HG03025 (cell line): ENCODE results near the gene DCHS1.

Source experiments
- ATAC-seq: cut with Tn5 transposase; IDR thresholded peaks from one replicate; pipeline ENCODE4 v1.9.1; 2021; ENCODE audit warnings: mild to moderate bottlenecking, moderate library complexity; ENCODE audit not compliant: unreplicated experiment, low FRiP score

DCHS1 gene

GRCh38 chr11:6628526-6628925 lies 27.1 kb downstream of the DCHS1 start:
- no peak for ATAC-seq

DNA sequence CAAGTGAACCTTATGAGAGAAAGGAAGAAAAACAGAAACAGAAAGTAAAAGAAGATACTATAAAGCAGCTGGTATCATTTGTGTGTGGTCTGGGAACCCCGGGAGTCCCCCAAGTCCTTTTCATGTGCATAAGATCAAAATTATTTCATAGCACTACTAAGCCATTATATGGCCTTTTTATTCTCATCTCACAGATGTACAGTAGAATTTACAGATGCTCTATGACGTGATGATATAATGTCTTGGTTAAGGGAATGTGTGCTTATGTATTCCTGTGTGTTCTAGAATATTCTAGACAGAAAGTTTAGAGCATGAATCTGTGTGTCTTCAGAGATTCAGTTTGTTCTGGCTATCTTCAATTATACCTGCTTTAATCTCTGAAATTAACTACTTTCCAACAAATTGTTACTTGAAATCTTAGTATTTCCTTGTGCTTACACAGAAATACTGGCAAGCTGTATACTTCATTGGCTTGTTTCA lies 27.8 kb downstream of the DCHS1 start:
- ATAC-seq, result no peak

- no peak for ATAC-seq
Measured at GRCh38 chr11:6626971-6627761, 28.4 kb downstream of the DCHS1 start.

DNA sequence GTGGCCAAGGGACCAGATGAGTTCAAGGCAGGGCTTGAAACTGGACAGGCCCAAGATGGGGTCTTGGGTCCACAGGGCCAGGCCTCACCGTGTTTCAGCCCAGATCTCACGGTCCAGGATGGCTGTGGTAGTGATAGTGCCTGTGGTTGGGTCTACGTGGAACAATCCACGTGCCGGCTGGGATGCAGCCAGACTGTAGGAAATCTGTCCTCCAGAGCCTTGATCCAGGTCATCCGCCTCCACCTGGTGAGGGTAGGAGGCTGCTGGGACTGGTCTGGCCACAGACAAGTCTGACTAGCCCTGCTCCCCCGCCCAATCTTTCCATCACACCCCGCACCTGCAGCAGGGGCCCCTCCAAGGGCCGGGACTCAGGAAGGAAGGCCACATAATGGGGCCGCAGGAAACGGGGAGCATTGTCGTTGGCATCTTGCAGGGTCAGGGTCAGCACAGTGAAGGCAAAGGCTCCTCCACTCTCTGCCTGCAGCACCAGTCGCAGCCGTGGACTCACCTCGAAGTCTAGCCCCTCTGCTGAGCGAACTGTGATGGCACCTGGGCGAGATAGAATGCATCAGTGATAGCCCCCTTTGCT lies 29.7 kb downstream of the DCHS1 start:
- no peak for ATAC-seq

GRCh38 chr11:6625156-6625831 lies 30.3 kb downstream of the DCHS1 start:
- ATAC-seq, result no peak

DNA sequence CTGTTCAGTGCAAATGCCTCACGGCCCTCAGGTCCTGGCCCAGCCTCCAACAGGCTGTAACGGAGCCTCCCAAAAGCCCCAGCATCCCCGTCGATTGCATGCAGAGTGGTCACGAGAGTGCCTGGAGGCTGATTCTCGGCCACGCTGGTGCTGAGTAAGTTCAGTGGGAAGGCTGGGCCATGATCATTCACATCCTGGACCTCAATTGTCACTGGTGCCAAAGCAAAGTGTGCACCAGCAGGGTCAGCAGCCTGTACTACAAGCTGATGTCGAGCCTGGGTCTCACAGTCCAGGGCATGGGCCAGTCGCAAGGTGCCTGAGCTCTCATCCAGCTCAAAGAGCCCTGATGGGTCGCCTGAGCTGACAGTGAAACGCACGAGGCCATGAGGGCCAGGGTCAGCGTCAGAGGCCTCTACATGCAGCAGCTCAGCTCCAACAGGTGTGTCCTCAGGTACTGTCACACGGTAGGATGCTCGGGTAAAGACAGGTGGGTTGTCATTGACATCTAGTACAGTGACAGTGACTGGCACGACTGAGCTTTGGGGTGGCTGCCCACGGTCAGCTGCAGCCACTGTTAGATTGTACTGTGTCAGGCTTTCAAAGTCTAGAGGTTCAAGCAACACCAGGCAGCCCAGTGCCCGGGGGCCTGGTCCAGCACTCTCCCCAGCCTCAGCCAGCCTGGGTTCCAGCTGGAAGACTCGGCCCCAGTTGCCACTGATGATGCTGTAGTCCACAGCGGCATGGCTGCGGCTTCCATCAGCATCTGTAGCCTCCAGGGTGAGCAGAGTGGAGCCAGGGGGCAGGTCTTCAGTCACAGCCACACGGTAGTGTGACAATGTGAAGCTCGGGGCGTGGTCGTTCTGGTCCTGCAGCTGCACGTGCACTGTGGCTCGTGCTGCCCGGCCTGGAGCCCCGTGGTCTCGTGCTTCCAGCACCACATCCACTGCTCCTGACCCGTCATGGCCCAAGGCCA lies 31.9 kb downstream of the DCHS1 start:
- no peak for ATAC-seq

GRCh38 chr11:6622261-6623171 lies 33.1 kb downstream of the DCHS1 start:
- ATAC-seq, result no peak

- no peak for ATAC-seq
Measured at GRCh38 chr11:6621711-6622211, 33.8 kb downstream of the DCHS1 start.

- no peak for ATAC-seq
Measured at GRCh38 chr11:6620636-6621035, 35.0 kb downstream of the DCHS1 start.

GRCh38 chr11:6619004-6619745 lies 36.4 kb downstream of the DCHS1 start, which contains the start of gene TPP1:
Gene TPP1, minus strand, starts transcription at chr11:6619422. Its CDS starts 22 bp downstream, at chr11:6619400.
- ATAC-seq, result peak; percentile 97

DNA sequence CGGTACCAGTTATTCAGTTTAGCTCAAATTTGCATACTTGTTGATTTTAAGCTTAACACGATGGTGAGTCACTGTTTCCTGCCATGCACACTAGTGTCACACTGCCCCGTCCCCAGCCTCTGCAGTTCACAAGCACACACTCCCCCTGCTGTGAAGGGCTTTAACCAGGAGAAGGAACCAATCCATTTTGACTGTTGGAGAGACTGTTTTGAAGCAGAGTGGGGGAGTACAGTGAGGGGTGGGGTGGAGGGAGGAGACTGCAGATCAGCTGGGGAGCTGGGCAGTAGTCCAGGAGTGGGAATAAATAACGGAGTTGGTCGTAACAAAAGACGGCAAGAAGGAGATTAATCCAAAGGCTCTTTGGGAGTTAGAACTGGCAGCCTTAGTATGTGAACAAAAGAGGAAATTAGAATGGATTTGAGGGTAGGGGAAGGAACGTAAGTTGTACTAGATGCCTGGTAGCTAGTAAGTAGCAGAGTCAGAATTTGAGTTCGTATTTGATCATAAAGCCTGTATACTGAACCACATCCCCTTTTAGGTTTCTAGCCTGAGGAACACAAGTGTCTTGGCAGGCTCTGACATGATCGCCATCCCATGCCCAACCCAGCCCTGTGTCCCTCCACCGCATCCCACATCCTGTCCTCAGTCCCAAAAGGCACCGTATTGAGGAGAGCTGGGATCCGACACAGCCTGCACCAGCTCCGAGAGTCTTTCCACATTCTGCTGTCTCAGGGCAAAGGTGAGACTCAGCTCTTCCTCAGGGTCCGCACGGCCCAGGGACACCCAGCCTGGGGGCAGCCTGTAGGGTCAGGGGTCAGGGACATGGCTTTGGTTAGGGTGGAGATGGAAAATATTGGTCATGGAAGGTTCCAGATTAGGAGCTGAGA lies 37.2 kb downstream of the DCHS1 start:
- no peak for ATAC-seq

DNA sequence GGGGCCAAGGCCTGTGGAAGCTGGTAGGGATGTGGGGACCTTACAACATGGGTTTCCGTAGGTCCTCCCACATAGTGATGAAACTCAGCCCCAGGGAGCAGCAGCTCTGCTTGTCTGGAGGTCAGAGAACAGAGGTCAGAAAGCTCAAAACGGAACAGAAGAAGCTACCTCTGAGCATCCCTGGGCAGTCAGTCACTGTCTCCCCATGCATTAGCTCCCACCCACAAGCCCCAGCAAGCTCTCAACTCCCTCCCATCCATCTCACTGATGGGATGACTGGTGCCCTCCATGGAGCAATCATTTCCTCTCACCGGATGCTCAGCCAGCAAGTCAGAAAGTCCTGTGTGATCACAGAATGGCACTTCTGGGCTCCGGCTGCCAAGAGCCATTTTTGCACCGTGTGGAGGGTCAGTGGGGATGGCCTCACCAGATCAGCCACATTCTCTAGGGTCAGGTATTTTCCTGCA lies 38.3 kb downstream of the DCHS1 start:
- no peak for ATAC-seq

- ATAC-seq, result no peak
Measured at GRCh38 chr11:6616596-6617250, 38.9 kb downstream of the DCHS1 start.

DNA sequence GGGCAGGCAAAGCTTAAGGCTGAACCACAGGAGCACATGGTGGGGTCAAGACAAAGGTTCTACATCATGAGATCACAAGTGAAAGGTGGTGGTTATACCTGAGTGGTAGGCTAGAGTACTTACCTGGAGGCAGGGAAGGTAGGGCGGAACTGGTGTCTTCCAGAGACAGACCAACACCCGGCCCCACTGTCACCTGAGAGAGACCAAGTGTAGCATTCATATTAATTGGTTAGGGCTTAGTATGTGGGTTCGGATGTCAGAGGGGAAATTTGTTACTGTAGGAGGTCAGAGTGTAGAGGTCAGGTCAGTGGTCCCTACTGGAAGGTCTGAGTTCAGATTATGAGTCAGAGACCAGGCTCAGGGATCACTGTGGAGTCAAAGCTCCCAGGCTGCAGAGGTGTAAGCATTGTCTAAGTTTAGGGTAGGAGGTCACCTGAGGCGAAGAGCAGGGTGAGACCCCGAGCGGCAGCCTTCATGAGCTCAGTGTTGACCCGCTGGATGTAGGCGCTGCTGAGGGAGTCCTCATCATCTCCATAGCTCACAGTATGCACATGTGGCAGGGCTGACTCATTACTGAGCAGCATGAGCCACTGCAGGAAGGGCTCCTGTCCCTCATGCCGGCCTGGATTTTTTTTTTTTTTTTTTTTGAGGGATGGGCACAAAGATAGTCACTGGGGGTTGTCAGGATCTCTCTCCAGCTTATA lies 39.6 kb downstream of the DCHS1 start:
- ATAC-seq, result no peak

- ATAC-seq, result no peak
Measured at GRCh38 chr11:6615046-6615445, 40.6 kb downstream of the DCHS1 start.

DNA sequence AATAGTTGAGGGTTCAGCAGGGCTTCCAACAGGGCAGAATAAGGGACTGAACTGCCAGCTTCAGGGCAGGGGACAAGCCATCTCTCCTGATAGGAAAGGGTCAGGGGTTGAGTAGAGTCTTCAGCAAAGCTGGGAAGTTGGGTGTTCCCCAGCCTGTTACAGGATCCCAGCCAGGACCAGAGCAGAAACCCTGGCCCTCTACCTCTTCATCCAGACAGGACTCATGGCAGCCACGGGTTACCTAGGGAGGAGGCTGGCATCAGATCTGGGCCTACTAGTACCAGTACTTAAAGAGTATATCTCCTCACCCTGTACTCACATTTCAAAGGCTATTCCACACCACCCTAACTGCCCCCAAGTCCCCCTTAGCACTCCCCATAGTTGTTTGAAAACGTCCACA lies 41.2 kb downstream of the DCHS1 start:
- ATAC-seq, result no peak
